Esophagus muscularis mucosa (tissue), 4 donors: ENCODE data around the gene BEST3.

Experiments used
- EP300 ChIP-seq: sonication (generic); formaldehyde crosslinking; IDR thresholded peaks from one replicate; pipeline ENCODE4 v1.6.1; 2017; ENCODE audit warnings: antibody characterized with exemption
- POLR2AphosphoS5 ChIP-seq, 2 donors: sonication (generic); formaldehyde crosslinking; IDR thresholded peaks; one replicate each; pipeline ENCODE4 v1.6.1; 2017; ENCODE audit warnings: antibody characterized with exemption in 2 of 2
- TF ChIP-seq, protein P1 (sequence below), 3 experiments: fragments of 200-600 bp in 2 of 3; fragments of 450-650 bp in 1 of 3; sonication (generic) in 2 of 3; IDR thresholded peaks; one replicate each; pipeline ENCODE4 v1.5.1; 2017 to 2019; ENCODE audit warnings: antibody characterized with exemption in 3 of 3, mild to moderate bottlenecking in 2 of 3, moderate library complexity in 1 of 3

DNA sequence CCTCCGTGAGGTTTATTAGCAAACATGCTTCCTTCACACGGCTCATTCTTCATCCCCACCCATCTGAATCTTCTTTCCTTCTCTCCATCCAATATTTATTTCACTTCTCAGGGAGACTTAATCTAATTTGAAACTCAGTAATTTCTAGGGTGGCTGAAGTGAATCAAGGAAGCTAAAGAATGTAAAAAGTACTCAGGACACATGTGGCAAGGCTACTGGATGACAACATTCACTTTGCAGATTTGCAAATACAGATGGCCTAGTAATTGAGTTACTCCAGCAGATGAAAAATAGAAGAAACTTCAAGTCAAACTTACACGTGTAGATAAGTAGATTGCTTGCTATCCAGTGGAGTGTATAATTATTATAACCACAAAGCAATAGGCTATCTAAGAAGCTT lies 15.4 kb upstream of the BEST3 start:
- TF ChIP-seq, protein P1, sequence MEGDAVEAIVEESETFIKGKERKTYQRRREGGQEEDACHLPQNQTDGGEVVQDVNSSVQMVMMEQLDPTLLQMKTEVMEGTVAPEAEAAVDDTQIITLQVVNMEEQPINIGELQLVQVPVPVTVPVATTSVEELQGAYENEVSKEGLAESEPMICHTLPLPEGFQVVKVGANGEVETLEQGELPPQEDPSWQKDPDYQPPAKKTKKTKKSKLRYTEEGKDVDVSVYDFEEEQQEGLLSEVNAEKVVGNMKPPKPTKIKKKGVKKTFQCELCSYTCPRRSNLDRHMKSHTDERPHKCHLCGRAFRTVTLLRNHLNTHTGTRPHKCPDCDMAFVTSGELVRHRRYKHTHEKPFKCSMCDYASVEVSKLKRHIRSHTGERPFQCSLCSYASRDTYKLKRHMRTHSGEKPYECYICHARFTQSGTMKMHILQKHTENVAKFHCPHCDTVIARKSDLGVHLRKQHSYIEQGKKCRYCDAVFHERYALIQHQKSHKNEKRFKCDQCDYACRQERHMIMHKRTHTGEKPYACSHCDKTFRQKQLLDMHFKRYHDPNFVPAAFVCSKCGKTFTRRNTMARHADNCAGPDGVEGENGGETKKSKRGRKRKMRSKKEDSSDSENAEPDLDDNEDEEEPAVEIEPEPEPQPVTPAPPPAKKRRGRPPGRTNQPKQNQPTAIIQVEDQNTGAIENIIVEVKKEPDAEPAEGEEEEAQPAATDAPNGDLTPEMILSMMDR (IDR thresholded peaks at IDR 0.05): no peak
- TF ChIP-seq POLR2AphosphoS5 (IDR thresholded peaks at IDR 0.05): no peak
- TF ChIP-seq EP300: no peak
